HFFc6 (cell line): ENCODE results near the gene XPA. TPM values are rescaled to one million over a fixed set of nuclear protein-coding genes. Genes with fewer than 3 reads are reported as not detected.

Experiments
- DNase-seq: peaks from one replicate; pipeline ENCODE4 v3.0.0-alpha.2; 2018
- H3K27ac Mint-ChIP-seq: 2 replicates; pipeline ENCODE4 v1.8.0; 2020; ENCODE audit warnings: mild to moderate bottlenecking, mixed read lengths
- H3K27me3 Mint-ChIP-seq: 2 replicates; pipeline ENCODE4 v1.8.0; 2021; ENCODE audit warnings: mild to moderate bottlenecking, moderate library complexity, mixed read lengths; ENCODE audit not compliant: insufficient read depth
- H3K36me3 Mint-ChIP-seq: 2 replicates; pipeline ENCODE4 v1.8.0; 2021; ENCODE audit warnings: low read depth, mixed read lengths
- H3K4me1 Mint-ChIP-seq: 2 replicates; pipeline ENCODE4 v1.8.0; 2020; ENCODE audit warnings: low read depth, mixed read lengths
- H3K4me3 Mint-ChIP-seq: 2 replicates; pipeline ENCODE4 v1.8.0; 2020; ENCODE audit warnings: mild to moderate bottlenecking, moderate library complexity, mixed read lengths
- H3K9me3 Mint-ChIP-seq: 2 replicates; pipeline ENCODE4 v1.8.0; 2020; ENCODE audit warnings: mild to moderate bottlenecking, mixed read lengths
- total RNA-seq, 6 experiments: library from RNA; stranded (reverse); fragmentation: NEBNext Ultra II Directional; extraction: Animal tissue kit (Norgen Biotek cat#: 25700); gene quantifications; 2 replicates in 1 of 6; 3 replicates in 5 of 6; pipeline ENCODE4 v1.2.3, GENCODE V29; 2021
- TF ChIP-seq, protein P1 (sequence below): fragments of 200-600 bp; sonication (generic); IDR thresholded peaks from 2 replicates; pipeline ENCODE4 v1.5.0; 2021; ENCODE audit warnings: antibody characterized with exemption, mild to moderate bottlenecking

XPA gene
- total RNA-seq, 6 experiments from 2014 or later = 6.5 to 10.7 (median 9.6) TPM

DNA sequence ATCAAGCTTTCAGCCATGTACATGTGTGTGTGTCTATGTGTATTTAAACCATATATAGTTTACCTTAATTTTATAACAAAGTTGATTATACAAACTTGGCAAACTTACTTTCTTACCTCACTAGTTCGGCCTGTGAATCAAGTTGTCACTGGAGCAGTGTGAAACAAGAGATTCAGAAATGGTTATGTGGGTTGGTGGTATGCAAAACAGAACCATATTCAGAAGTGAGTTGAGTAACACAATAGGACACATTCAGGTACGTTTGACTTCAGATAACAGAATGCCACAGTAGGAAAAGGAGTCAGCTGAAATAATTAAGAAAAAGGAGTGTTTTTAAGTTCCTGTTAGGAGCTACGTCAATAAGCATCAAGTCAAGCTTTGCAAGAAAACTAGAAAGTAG, 21.5 kb downstream of the XPA start:
- H3K4me1 Mint-ChIP-seq = no peaks in the 10 kb centered on the region
- no peak for DNase-seq
- no peak overlapping the region for H3K4me3 Mint-ChIP-seq
- TF ChIP-seq, protein P1, sequence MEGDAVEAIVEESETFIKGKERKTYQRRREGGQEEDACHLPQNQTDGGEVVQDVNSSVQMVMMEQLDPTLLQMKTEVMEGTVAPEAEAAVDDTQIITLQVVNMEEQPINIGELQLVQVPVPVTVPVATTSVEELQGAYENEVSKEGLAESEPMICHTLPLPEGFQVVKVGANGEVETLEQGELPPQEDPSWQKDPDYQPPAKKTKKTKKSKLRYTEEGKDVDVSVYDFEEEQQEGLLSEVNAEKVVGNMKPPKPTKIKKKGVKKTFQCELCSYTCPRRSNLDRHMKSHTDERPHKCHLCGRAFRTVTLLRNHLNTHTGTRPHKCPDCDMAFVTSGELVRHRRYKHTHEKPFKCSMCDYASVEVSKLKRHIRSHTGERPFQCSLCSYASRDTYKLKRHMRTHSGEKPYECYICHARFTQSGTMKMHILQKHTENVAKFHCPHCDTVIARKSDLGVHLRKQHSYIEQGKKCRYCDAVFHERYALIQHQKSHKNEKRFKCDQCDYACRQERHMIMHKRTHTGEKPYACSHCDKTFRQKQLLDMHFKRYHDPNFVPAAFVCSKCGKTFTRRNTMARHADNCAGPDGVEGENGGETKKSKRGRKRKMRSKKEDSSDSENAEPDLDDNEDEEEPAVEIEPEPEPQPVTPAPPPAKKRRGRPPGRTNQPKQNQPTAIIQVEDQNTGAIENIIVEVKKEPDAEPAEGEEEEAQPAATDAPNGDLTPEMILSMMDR = no peak
- no peaks in the 10 kb centered on the region for H3K9me3 Mint-ChIP-seq
- no peak overlapping the region for H3K27ac Mint-ChIP-seq
- H3K27me3 Mint-ChIP-seq = no peaks in the 10 kb centered on the region
- peaks cover 41% of the 10 kb centered on the region for H3K36me3 Mint-ChIP-seq

DNA sequence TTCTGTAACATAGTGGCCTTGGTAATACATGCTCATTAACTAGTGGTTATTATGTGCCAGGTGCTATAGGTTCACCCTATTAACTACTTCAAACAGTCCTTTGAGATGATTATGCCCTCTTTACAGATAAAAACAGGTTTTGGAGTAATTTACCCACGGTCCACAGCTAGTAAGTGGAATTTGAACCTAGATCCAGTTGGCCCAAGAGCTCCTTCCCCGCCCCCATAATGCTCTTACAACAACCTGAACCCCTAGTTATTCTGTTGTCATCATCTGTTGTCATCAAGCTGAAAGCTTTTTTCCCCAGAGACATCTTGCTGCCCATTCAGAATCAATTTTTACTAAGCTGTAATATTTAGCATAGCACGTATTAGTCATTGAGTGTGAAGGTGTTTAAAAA, 23.2 kb downstream of the XPA start:
- Mint-ChIP-seq H3K4me3 (no peak overlapping the region), H3K27me3 (no peaks in the 10 kb centered on the region), H3K4me1 (no peaks in the 10 kb centered on the region), H3K9me3 (no peaks in the 10 kb centered on the region), H3K27ac (no peak overlapping the region; the same call in 1 of the 2 replicates), H3K36me3 (peaks cover 42% of the 10 kb centered on the region)
- DNase-seq = no peak
- TF ChIP-seq, protein P1 = no peak

- TF ChIP-seq, protein P1 = no peak
- no peaks in the 10 kb centered on the region for H3K9me3 Mint-ChIP-seq
- H3K4me1 Mint-ChIP-seq = no peaks in the 10 kb centered on the region
- no peak for DNase-seq
- H3K4me3 Mint-ChIP-seq = no peak overlapping the region
- no peak overlapping the region for H3K27ac Mint-ChIP-seq
- peaks cover 36% of the 10 kb centered on the region for H3K36me3 Mint-ChIP-seq
- no peaks in the 10 kb centered on the region for H3K27me3 Mint-ChIP-seq
These were observed 24.7 kb downstream of the XPA start for GRCh38 chr9:97672403-97672802.

- DNase-seq = no peak
- Mint-ChIP-seq H3K4me3 (no peak overlapping the region), H3K27me3 (no peaks in the 10 kb centered on the region), H3K27ac (peak overlapping the region; percentile 24), H3K9me3 (no peaks in the 10 kb centered on the region), H3K36me3 (peaks cover 44% of the 10 kb centered on the region), H3K4me1 (peaks cover 14% of the 10 kb centered on the region)
- TF ChIP-seq, protein P1 = no peak
These were observed 26.6 kb downstream of the XPA start for GRCh38 chr9:97670586-97670985.

- H3K27ac Mint-ChIP-seq = no peak overlapping the region
- peaks cover 14% of the 10 kb centered on the region for H3K4me1 Mint-ChIP-seq
- no peak for DNase-seq
- H3K9me3 Mint-ChIP-seq = no peaks in the 10 kb centered on the region
- TF ChIP-seq, protein P1 = no peak
- H3K4me3 Mint-ChIP-seq = no peak overlapping the region
- H3K27me3 Mint-ChIP-seq = no peaks in the 10 kb centered on the region
- H3K36me3 Mint-ChIP-seq = peaks cover 42% of the 10 kb centered on the region
These were observed 28.7 kb downstream of the XPA start for GRCh38 chr9:97668485-97668884.
